GM10266 (cell line): ENCODE data around the gene SMYD3.
"Not testable (repeated sequence)": the region's sequence is repeated elsewhere in the genome, so short reads cannot be mapped to it uniquely, and the experiment has no call there.

Experiments used
- DNase-seq: peaks from one replicate; pipeline ENCODE4 v3.0.0; 2012; ENCODE audit errors: extremely low spot score
- CTCF ChIP-seq: IDR thresholded peaks from 2 replicates; pipeline ENCODE4 v1.5.1; 2012; ENCODE audit warnings: mild to moderate bottlenecking, low read depth; ENCODE audit not compliant: control insufficient read depth, insufficient read depth; ENCODE audit errors: missing control alignments

SMYD3 gene

GRCh38 chr1:246367041-246367440 is 140.0 kb downstream of the SMYD3 start:
- no peak for DNase-seq
- no peak for TF ChIP-seq CTCF

GRCh38 chr1:246365708-246366107 is 141.4 kb downstream of the SMYD3 start:
- DNase-seq, result peak; percentile 33
- TF ChIP-seq CTCF, result no peak

GRCh38 chr1:246364415-246364941 is 142.6 kb downstream of the SMYD3 start:
- DNase-seq, result peak; percentile 62
- TF ChIP-seq CTCF, result no peak

GRCh38 chr1:246357014-246357598 is 150.0 kb downstream of the SMYD3 start:
- not testable (repeated sequence) for DNase-seq

- no peak for DNase-seq
- no peak for TF ChIP-seq CTCF
Observed at GRCh38 chr1:246355411-246356230, 151.5 kb downstream of the SMYD3 start.

GRCh38 chr1:246351721-246352120 is 155.4 kb downstream of the SMYD3 start:
- no peak for DNase-seq
- TF ChIP-seq CTCF, result no peak

- TF ChIP-seq CTCF, result no peak
- no peak for DNase-seq
Observed at GRCh38 chr1:246350745-246351144, 156.3 kb downstream of the SMYD3 start.
